Neural cell (in vitro differentiated cells): Measurements from ENCODE around the gene PTPN20. TPM values are rescaled to one million over a fixed set of nuclear protein-coding genes. Genes with fewer than 3 reads are reported as not detected.

Experiments
- H2AFZ ChIP-seq: fragments of 200-600, 300-800 bp; sonication (generic), shearing (Covaris generic); 2 replicates; pipeline ENCODE4 v1.6.0; 2014; ENCODE audit warnings: low read depth, mild to moderate bottlenecking, antibody characterized with exemption, low read length, moderate library complexity
- H3F3A ChIP-seq: fragments of 200-600 bp; shearing (Covaris generic); 2 replicates; pipeline ENCODE4 v1.6.1; 2016; ENCODE audit warnings: mild to moderate bottlenecking, moderate library complexity, mixed read lengths, antibody characterized with exemption, low read length; ENCODE audit not compliant: insufficient read depth, poor library complexity, severe bottlenecking
- H3K27ac ChIP-seq: fragments of 200-600, 300-800 bp; sonication (generic), shearing (Covaris generic); 2 replicates; pipeline ENCODE4 v1.5.1; 2014; ENCODE audit warnings: mild to moderate bottlenecking, low read length, moderate library complexity
- H3K27me3 ChIP-seq: fragments of 300-800, 200-600 bp; sonication (generic), shearing (Covaris generic); 2 replicates; pipeline ENCODE4 v1.6.0; 2014; ENCODE audit warnings: mild to moderate bottlenecking, low read depth, low read length, moderate library complexity; ENCODE audit not compliant: insufficient read depth
- H3K36me3 ChIP-seq: fragments of 300-800, 200-600 bp; sonication (generic), shearing (Covaris generic); 2 replicates; pipeline ENCODE4 v1.5.1; 2014; ENCODE audit warnings: mild to moderate bottlenecking, antibody characterized with exemption, low read length, moderate library complexity; ENCODE audit not compliant: insufficient read depth
- H3K4me2 ChIP-seq: fragments of 300-800, 200-600 bp; sonication (generic), shearing (Covaris generic); 2 replicates; pipeline ENCODE4 v1.6.0; 2014; ENCODE audit warnings: mild to moderate bottlenecking, low read length
- H3K4me3 ChIP-seq: fragments of 300-800, 200-600 bp; sonication (generic), shearing (Covaris generic); 2 replicates; pipeline ENCODE4 v1.5.1; 2014; ENCODE audit warnings: mild to moderate bottlenecking, low read length, moderate library complexity
- H3K79me2 ChIP-seq: fragments of 200-600 bp; shearing (Covaris generic); replicated peaks from 2 replicates; pipeline ENCODE4 v1.6.0; 2014; ENCODE audit warnings: mild to moderate bottlenecking, low read length, moderate library complexity; ENCODE audit not compliant: insufficient read depth
- H3K9ac ChIP-seq: fragments of 300-800, 200-600 bp; sonication (generic), shearing (Covaris generic); 2 replicates; pipeline ENCODE4 v1.6.1; 2016; ENCODE audit warnings: mild to moderate bottlenecking, low read length, mixed read lengths
- H3K9me2 ChIP-seq: fragments of 200-600 bp; shearing (Covaris generic); 2 replicates; pipeline ENCODE4 v1.6.1; 2016; ENCODE audit warnings: mild to moderate bottlenecking, low read length, mixed read lengths; ENCODE audit not compliant: insufficient read depth
- H3K9me3 ChIP-seq: fragments of 200-600, 300-800 bp; sonication (generic), shearing (Covaris generic); 2 replicates; pipeline ENCODE4 v1.6.1; 2016; ENCODE audit warnings: mild to moderate bottlenecking, mixed run types, low read length, moderate library complexity, mixed read lengths
- H4K20me1 ChIP-seq: fragments of 200-600 bp; shearing (Covaris generic); 2 replicates; pipeline ENCODE4 v1.6.1; 2016; ENCODE audit warnings: mild to moderate bottlenecking, mixed run types; ENCODE audit not compliant: insufficient read depth
- CTCF ChIP-seq: fragments of 450-650 bp; IDR thresholded peaks from 2 replicates; pipeline ENCODE4 v1.5.1; 2014; ENCODE audit warnings: antibody characterized with exemption, mild to moderate bottlenecking, moderate library complexity; ENCODE audit not compliant: poor library complexity, severe bottlenecking
- EP300 ChIP-seq: fragments of 450-650 bp; conservative IDR thresholded peaks from 2 replicates; pipeline ENCODE4 v1.6.1; 2014; ENCODE audit warnings: antibody characterized with exemption, mild to moderate bottlenecking, moderate library complexity; ENCODE audit not compliant: poor library complexity, severe bottlenecking
- EZH2 ChIP-seq: fragments of 200-600, 300-800 bp; shearing (Covaris generic), sonication (generic); IDR thresholded peaks from 2 replicates; pipeline ENCODE4 v1.6.1; 2014; ENCODE audit warnings: antibody characterized with exemption, low read length, borderline replicate concordance, mild to moderate bottlenecking; ENCODE audit not compliant: insufficient read depth, poor library complexity, severe bottlenecking
- MXI1 ChIP-seq: fragments of 450-650 bp; conservative IDR thresholded peaks from 2 replicates; pipeline ENCODE4 v1.6.1; 2014; ENCODE audit warnings: antibody characterized with exemption, mild to moderate bottlenecking; ENCODE audit not compliant: poor library complexity, severe bottlenecking
- POLR2AphosphoS5 ChIP-seq: IDR thresholded peaks from 2 replicates; pipeline ENCODE4 v1.6.1; 2012
- RAD21 ChIP-seq: fragments of 450-650 bp; conservative IDR thresholded peaks from 2 replicates; pipeline ENCODE4 v1.6.1; 2014; ENCODE audit warnings: antibody characterized with exemption, mild to moderate bottlenecking, moderate library complexity
- REST ChIP-seq: IDR thresholded peaks from 2 replicates; pipeline ENCODE4 v1.6.1; 2012; ENCODE audit warnings: borderline replicate concordance
- SMC3 ChIP-seq: fragments of 450-650 bp; conservative IDR thresholded peaks from 2 replicates; pipeline ENCODE4 v1.6.1; 2014; ENCODE audit warnings: antibody characterized with exemption, mild to moderate bottlenecking, moderate library complexity; ENCODE audit not compliant: poor library complexity
- TAF1 ChIP-seq: IDR thresholded peaks from 2 replicates; pipeline ENCODE4 v1.6.1; 2012; ENCODE audit warnings: low read depth
- polyA plus RNA-seq: library from polyadenylated mRNA; depleted of rRNA; stranded (reverse); fragments of >200 nt; gene quantifications from 2 replicates; pipeline ENCODE4 v1.2.3, GENCODE V29; 2014

The PTPN20 gene
- polyA plus RNA-seq, 1 donor from 2014 or later = not detected

DNA sequence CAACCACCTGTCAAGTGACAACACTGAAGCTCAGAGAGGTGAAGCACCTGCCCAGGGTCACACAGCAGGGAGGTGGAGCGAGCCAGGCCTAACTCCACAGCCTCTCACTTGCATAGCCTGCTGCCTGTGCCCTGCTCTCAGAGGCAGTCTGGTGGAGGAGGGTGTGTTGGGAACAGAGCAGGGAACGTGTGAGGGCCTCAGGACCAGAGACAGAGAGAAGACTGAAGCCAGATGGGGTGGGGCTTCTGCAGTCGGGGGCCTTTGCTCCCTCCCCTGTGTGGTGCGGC lies 114.0 kb downstream of the PTPN20 start:
- Histone ChIP-seq H3K4me2 (no peak overlapping the region), H2AFZ (no peak overlapping the region)
- no peak for TF ChIP-seq RAD21
- TF ChIP-seq EZH2 = no peak
- no peak for TF ChIP-seq EP300
- no peak for TF ChIP-seq TAF1
- no peak for TF ChIP-seq POLR2AphosphoS5
- TF ChIP-seq REST = no peak
- TF ChIP-seq SMC3 = no peak
- TF ChIP-seq MXI1 = no peak
- no peak for TF ChIP-seq CTCF

GRCh38 chr10:47025540-47026300 lies 114.5 kb downstream of the PTPN20 start:
- Histone ChIP-seq H3K79me2 (no peaks in the 10 kb centered on the region), H3K9me3 (no peaks in the 10 kb centered on the region), H3K4me3 (no peak overlapping the region), H3K9ac (no peak overlapping the region), H3K27me3 (no peaks in the 10 kb centered on the region), H2AFZ (no peak overlapping the region), H3K36me3 (no peaks in the 10 kb centered on the region), H3K9me2 (no peaks in the 10 kb centered on the region), H3K27ac (no peak overlapping the region), H3K4me2 (no peak overlapping the region), H3F3A (no peaks in the 10 kb centered on the region), H4K20me1 (no peaks in the 10 kb centered on the region)
- no peak for TF ChIP-seq REST
- TF ChIP-seq CTCF = no peak
- no peak for TF ChIP-seq RAD21
- no peak for TF ChIP-seq POLR2AphosphoS5
- TF ChIP-seq EZH2 = no peak
- no peak for TF ChIP-seq TAF1
- no peak for TF ChIP-seq EP300
- no peak for TF ChIP-seq MXI1
- no peak for TF ChIP-seq SMC3

More for the DNA sequence above, 114.0 kb downstream of the PTPN20 start:
- Histone ChIP-seq H4K20me1 (no peaks in the 10 kb centered on the region), H3K79me2 (no peaks in the 10 kb centered on the region), H3K4me3 (no peak overlapping the region), H3K9me3 (no peaks in the 10 kb centered on the region), H3K9me2 (no peaks in the 10 kb centered on the region), H3K9ac (no peak overlapping the region), H3K27me3 (no peaks in the 10 kb centered on the region), H3K27ac (no peak overlapping the region), H3F3A (no peaks in the 10 kb centered on the region), H3K36me3 (no peaks in the 10 kb centered on the region)
